Activated B cell treated with CpG ODN at 0.5 μM for 24 hours (primary cell): ENCODE results near the gene SPN. TPM values are rescaled to one million over a fixed set of nuclear protein-coding genes. Genes with fewer than 3 reads are reported as not detected.
A peak's percentile ranks its signal among the peaks of the same experiment; 100 is the strongest.

Experiments used
- ATAC-seq: fragments of 200-7000 bp; cut with Tn5 transposase; one replicate; pipeline ENCODE4 v1.10.0; 2021; ENCODE audit warnings: low read depth, mild to moderate bottlenecking, moderate library complexity
- CTCF ChIA-PET: fragments of 350-600 bp; sonication (Branson Sonifier 250); formaldehyde crosslinking; loops from one replicate; lab custom pipeline; 2021; ENCODE audit warnings: antibody characterized with exemption; lab: Charles Lee
- POLR2A ChIA-PET: fragments of 350-600 bp; sonication (Branson Sonifier 250); formaldehyde crosslinking; loops from one replicate; lab custom pipeline; 2021; ENCODE audit warnings: antibody characterized with exemption; lab: Charles Lee
- DNase-seq: peaks from one replicate; pipeline ENCODE4 v3.0.0; 2022
- H3K27ac Mint-ChIP-seq: one replicate; pipeline ENCODE4 v1.8.0; 2020; ENCODE audit warnings: mixed read lengths
- H3K27me3 Mint-ChIP-seq: one replicate; pipeline ENCODE4 v1.8.0; 2021; ENCODE audit warnings: mixed read lengths
- H3K36me3 Mint-ChIP-seq: one replicate; pipeline ENCODE4 v1.8.0; 2021; ENCODE audit warnings: low read depth, mixed read lengths
- H3K4me1 Mint-ChIP-seq: one replicate; pipeline ENCODE4 v1.8.0; 2021; ENCODE audit warnings: mixed read lengths
- H3K4me3 Mint-ChIP-seq: one replicate; pipeline ENCODE4 v1.8.0; 2020; ENCODE audit warnings: mild to moderate bottlenecking, mixed read lengths
- H3K9me3 Mint-ChIP-seq: one replicate; pipeline ENCODE4 v1.8.0; 2020; ENCODE audit warnings: mixed read lengths
- CTCF ChIP-seq: fragments of 200-600 bp; IDR thresholded peaks from one replicate; pipeline ENCODE4 v1.8.0; 2022; ENCODE audit warnings: antibody characterized with exemption, mild to moderate bottlenecking
- intact Hi-C: fragments of 100-400 bp; cut with micrococcal nuclease; formaldehyde crosslinking; loops from one replicate; pipeline ENCODE4 v1.15.1; 2024
- total RNA-seq: library from RNA; stranded (reverse); gene quantifications from 2 replicates; pipeline ENCODE4 v1.2.3, GENCODE V29; 2022

The SPN gene
- total RNA-seq, 1 donor from 2014 or later, result 2.4 TPM

- ChIA-PET POLR2A (interaction anchor here (0.6 kb wide), 1 partner anchor 798 kb away, joined by 4 read pairs; no protein-coding TSS in a partner anchor), CTCF (interaction anchor here (1.5 kb wide), 1 partner anchor 18 kb away, joined by 3 read pairs; no protein-coding TSS in a partner anchor)
- intact Hi-C loops, result no loop called here
- no peak for ATAC-seq
- H3K9me3 Mint-ChIP-seq, result no peaks in the 10 kb centered on the region
- H3K36me3 Mint-ChIP-seq, result no peaks in the 10 kb centered on the region
- no peak for DNase-seq
- TF ChIP-seq CTCF, result no peak
- H3K27me3 Mint-ChIP-seq, result no peaks in the 10 kb centered on the region
- H3K4me1 Mint-ChIP-seq, result peaks cover 4% of the 10 kb centered on the region
- H3K27ac Mint-ChIP-seq, result no peak overlapping the region
- H3K4me3 Mint-ChIP-seq, result no peak overlapping the region
These were observed 10.5 kb downstream of the SPN start for GRCh38 chr16:29673501-29673900.

- no peak for DNase-seq
- intact Hi-C loops, result no loop called here
- CTCF ChIA-PET, result interaction anchor here (1.5 kb wide), 1 partner anchor 17 kb away, joined by 3 read pairs; no protein-coding TSS in a partner anchor
- POLR2A ChIA-PET, result interaction anchor here (0.5 to 1.3 kb wide), 3 partner anchors 14 to 811 kb away, joined by 4 to 7 read pairs (median 4); no protein-coding TSS in a partner anchor
- Mint-ChIP-seq H3K4me3 (no peak overlapping the region), H3K27me3 (no peaks in the 10 kb centered on the region), H3K4me1 (peaks cover 7% of the 10 kb centered on the region), H3K9me3 (no peaks in the 10 kb centered on the region), H3K27ac (peak overlapping the region; percentile 32), H3K36me3 (no peaks in the 10 kb centered on the region)
- no peak for ATAC-seq
- no peak for TF ChIP-seq CTCF
These were observed 11.1 kb downstream of the SPN start for GRCh38 chr16:29674188-29674587.

- intact Hi-C loops, result no loop called here
- Mint-ChIP-seq H3K9me3 (no peaks in the 10 kb centered on the region), H3K27ac (no peak overlapping the region), H3K27me3 (no peaks in the 10 kb centered on the region), H3K4me3 (no peak overlapping the region), H3K36me3 (no peaks in the 10 kb centered on the region), H3K4me1 (peaks cover 24% of the 10 kb centered on the region)
- POLR2A ChIA-PET, result interaction anchor here (0.5 to 2.0 kb wide), 6 partner anchors 10 to 1228 kb away, joined by 3 to 6 read pairs (median 3); no protein-coding TSS in a partner anchor
- ATAC-seq, result peak; percentile 90
- CTCF ChIA-PET, result interaction anchor here (1.4 kb wide), 1 partner anchor 172 kb away, joined by 3 read pairs; no protein-coding TSS in a partner anchor
- no peak for TF ChIP-seq CTCF
- DNase-seq, result no peak
These were observed 13.0 kb downstream of the SPN start for GRCh38 chr16:29675811-29676643.

GRCh38 chr16:29676989-29677785, 14.1 kb downstream of the SPN start:
- Mint-ChIP-seq H3K27me3 (no peaks in the 10 kb centered on the region), H3K36me3 (no peaks in the 10 kb centered on the region), H3K9me3 (no peaks in the 10 kb centered on the region), H3K27ac (no peak overlapping the region), H3K4me3 (no peak overlapping the region), H3K4me1 (peaks cover 25% of the 10 kb centered on the region)
- no peak for DNase-seq
- ChIA-PET POLR2A (interaction anchor here (0.6 to 2.0 kb wide), 6 partner anchors 11 to 1227 kb away, joined by 3 to 6 read pairs (median 4); partner anchors contain the start of genes MAZ and PAGR1), CTCF (no interaction called here)
- intact Hi-C loops, result no loop called here
- no peak for TF ChIP-seq CTCF
- no peak for ATAC-seq
